ENCODE results near the gene DPP8.
"Not testable (repeated sequence)": the region's sequence is repeated elsewhere in the genome, so short reads cannot be mapped to it uniquely, and the experiment has no call there.

DPP8 gene

GRCh38 chr15:65516997-65517865 is at the start of gene DPP8:
Gene DPP8 (minus strand): TSS chr15:65517689. CDS start chr15:65512553, 5,136 bp downstream.
- DNase-seq, result peak; percentile 90

- DNase-seq, result no peak
Measured at GRCh38 chr15:65561934-65562333, 44.4 kb upstream of the DPP8 start.

- DNase-seq, result no peak
Measured at GRCh38 chr15:65559941-65560340, 42.5 kb upstream of the DPP8 start.

GRCh38 chr15:65558997-65559760 is 41.7 kb upstream of the DPP8 start:
- DNase-seq, result no peak

GRCh38 chr15:65558336-65558735 is 40.8 kb upstream of the DPP8 start:
- peak; percentile 29 for DNase-seq

- DNase-seq, result no peak
Measured at GRCh38 chr15:65556622-65557021, 39.1 kb upstream of the DPP8 start.

- no peak for DNase-seq
Measured at GRCh38 chr15:65553691-65554090, 36.2 kb upstream of the DPP8 start.

GRCh38 chr15:65552851-65553250 is 35.4 kb upstream of the DPP8 start:
- not testable (repeated sequence) for DNase-seq

- DNase-seq, result no peak
Measured at GRCh38 chr15:65551183-65551582, 33.7 kb upstream of the DPP8 start.

- peak; percentile 15 for DNase-seq
Measured at GRCh38 chr15:65550681-65551098, 33.2 kb upstream of the DPP8 start.

GRCh38 chr15:65549288-65549687 is 31.8 kb upstream of the DPP8 start:
- not testable (repeated sequence) for DNase-seq

GRCh38 chr15:65547841-65548240 is 30.4 kb upstream of the DPP8 start:
- DNase-seq, result no peak

- DNase-seq, result no peak
Measured at GRCh38 chr15:65541231-65541820, 23.8 kb upstream of the DPP8 start.

GRCh38 chr15:65540314-65540713 is 22.8 kb upstream of the DPP8 start:
- DNase-seq, result no peak

- no peak for DNase-seq
Measured at GRCh38 chr15:65535192-65535591, 17.7 kb upstream of the DPP8 start.

- DNase-seq, result no peak
Measured at GRCh38 chr15:65533057-65533756, 15.7 kb upstream of the DPP8 start.

- peak; percentile 6 for DNase-seq
Measured at GRCh38 chr15:65532738-65533051, 15.2 kb upstream of the DPP8 start.

GRCh38 chr15:65530318-65531111 is 13.0 kb upstream of the DPP8 start, which contains the start of gene HACD3:
Gene HACD3 (plus strand): TSS chr15:65530463. CDS start chr15:65530632, 169 bp downstream.
- DNase-seq, result peak; percentile 59

- no peak for DNase-seq
Measured at GRCh38 chr15:65529762-65530317, 12.4 kb upstream of the DPP8 start.

- DNase-seq, result no peak
Measured at GRCh38 chr15:65528461-65529060, 11.1 kb upstream of the DPP8 start.

- DNase-seq, result peak; percentile 36
Measured at GRCh38 chr15:65525622-65526021, 8.1 kb upstream of the DPP8 start.

Measured in kidney glomerular epithelial cell (primary cell).